Tibial artery (tissue), 4 donors: ENCODE measurements around the gene TFG.
A peak's percentile ranks its signal among the peaks of the same experiment; 100 is the strongest.

Experiments
- DNase-seq, 2 donors: peaks; one replicate each; pipeline ENCODE4 v3.0.0-alpha.2; 2019
- H3K27ac ChIP-seq, 2 donors: fragments of 200-600 bp; sonication (generic) in 1 of 2; 1 replicate in 1 of 2; 2 replicates in 1 of 2; pipeline ENCODE4 v1.5.1; 2018 to 2019; ENCODE audit warnings: mild to moderate bottlenecking in 1 of 2
- H3K27me3 ChIP-seq, 2 donors: fragments of 200-600 bp; sonication (generic) in 1 of 2; one replicate each; pipeline versions ENCODE4 v1.5.1 to v1.6.0; 2016 to 2019
- H3K36me3 ChIP-seq, 3 donors: fragments of 200-600 bp; sonication (generic) in 2 of 3; one replicate each; pipeline ENCODE4 v1.5.1; 2016 to 2019; ENCODE audit warnings: mild to moderate bottlenecking in 2 of 3
- H3K4me1 ChIP-seq, 4 donors: fragments of 200-600 bp; sonication (generic) in 2 of 4; 1 replicate in 3 of 4; 2 replicates in 1 of 4; pipeline ENCODE4 v1.5.1; 2016 to 2019
- H3K4me3 ChIP-seq, 2 donors: fragments of 200-600 bp; sonication (generic) in 1 of 2; 1 replicate in 1 of 2; 2 replicates in 1 of 2; pipeline ENCODE4 v1.5.1; 2018 to 2019; ENCODE audit warnings: mild to moderate bottlenecking in 2 of 2
- H3K9me3 ChIP-seq, 3 donors: fragments of 200-600 bp; sonication (generic) in 1 of 3; one replicate each; pipeline ENCODE4 v1.5.1; 2016 to 2019
- intact Hi-C: fragments of 100-400 bp; cut with DNase I; formaldehyde crosslinking; loops from one replicate; pipeline ENCODE4 v1.15.0; 2023; ENCODE audit warnings: low total_unique reads
- TF ChIP-seq, protein P1 (sequence below), 2 experiments: fragments of 200-600 bp in 1 of 2; fragments of 450-650 bp in 1 of 2; IDR thresholded peaks; one replicate each; pipeline ENCODE4 v1.5.1; 2017 to 2019; ENCODE audit warnings: antibody characterized with exemption in 2 of 2, mild to moderate bottlenecking in 1 of 2, moderate library complexity in 1 of 2

TFG gene

DNA sequence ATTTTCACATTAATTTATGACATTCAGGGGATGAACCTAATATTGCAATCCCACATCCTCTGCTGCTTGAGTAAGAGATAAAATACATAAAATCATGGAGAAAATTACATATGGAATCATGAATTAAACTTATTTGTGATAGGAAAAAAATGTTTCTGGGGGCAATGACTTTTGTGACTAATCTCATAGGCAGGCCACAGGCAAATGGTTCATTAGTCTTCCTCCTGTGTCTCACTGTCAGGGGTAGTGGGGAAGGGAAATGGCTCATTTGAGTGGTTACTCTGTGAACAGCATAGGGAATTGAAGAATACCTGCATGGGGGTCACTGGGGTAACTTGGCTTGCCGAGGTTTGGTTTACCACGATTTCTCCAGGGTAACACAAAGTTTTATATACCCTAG, 72.0 kb downstream of the TFG start:
- TF ChIP-seq, protein P1, sequence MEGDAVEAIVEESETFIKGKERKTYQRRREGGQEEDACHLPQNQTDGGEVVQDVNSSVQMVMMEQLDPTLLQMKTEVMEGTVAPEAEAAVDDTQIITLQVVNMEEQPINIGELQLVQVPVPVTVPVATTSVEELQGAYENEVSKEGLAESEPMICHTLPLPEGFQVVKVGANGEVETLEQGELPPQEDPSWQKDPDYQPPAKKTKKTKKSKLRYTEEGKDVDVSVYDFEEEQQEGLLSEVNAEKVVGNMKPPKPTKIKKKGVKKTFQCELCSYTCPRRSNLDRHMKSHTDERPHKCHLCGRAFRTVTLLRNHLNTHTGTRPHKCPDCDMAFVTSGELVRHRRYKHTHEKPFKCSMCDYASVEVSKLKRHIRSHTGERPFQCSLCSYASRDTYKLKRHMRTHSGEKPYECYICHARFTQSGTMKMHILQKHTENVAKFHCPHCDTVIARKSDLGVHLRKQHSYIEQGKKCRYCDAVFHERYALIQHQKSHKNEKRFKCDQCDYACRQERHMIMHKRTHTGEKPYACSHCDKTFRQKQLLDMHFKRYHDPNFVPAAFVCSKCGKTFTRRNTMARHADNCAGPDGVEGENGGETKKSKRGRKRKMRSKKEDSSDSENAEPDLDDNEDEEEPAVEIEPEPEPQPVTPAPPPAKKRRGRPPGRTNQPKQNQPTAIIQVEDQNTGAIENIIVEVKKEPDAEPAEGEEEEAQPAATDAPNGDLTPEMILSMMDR (IDR thresholded peaks at IDR 0.05), result no peak
- Histone ChIP-seq H3K27me3 (no peaks in the 10 kb centered on the region), H3K4me1 (peaks cover 0 to 13% (median 5%) of the 10 kb centered on the region in 4 donors), H3K36me3 (peaks cover 19 to 35% (median 21%) of the 10 kb centered on the region in 3 donors), H3K4me3 (no peak overlapping the region), H3K27ac (no peak overlapping the region), H3K9me3 (peaks cover 0 to 11% (median 0%) of the 10 kb centered on the region in 3 donors)
- intact Hi-C loops, result no loop called here
- DNase-seq, result no peak

DNA sequence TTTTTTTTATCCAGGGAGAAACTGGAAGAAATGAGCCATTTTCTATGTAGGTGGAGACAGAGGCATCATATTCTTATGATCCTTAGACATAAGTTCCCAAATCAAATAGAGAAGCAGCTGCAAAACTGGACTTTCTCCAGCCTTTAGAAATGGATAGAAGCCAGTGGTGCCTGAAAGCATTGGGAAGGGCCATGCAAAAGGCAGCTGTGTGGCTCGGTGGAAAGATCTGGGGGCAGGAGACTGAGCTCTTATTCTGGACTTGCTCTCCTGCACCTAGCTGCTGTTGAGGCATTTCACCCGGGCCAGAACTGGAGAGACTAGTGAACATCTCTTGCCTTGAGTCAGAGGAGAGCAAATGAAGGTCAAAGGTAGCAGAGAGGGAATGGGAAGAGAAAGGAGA, 73.1 kb downstream of the TFG start:
- Histone ChIP-seq H3K27ac (no peak overlapping the region), H3K36me3 (peaks cover 10 to 30% (median 15%) of the 10 kb centered on the region in 3 donors), H3K9me3 (peaks cover 0 to 15% (median 0%) of the 10 kb centered on the region in 3 donors), H3K4me1 (peaks cover 0 to 13% (median 5%) of the 10 kb centered on the region in 4 donors), H3K27me3 (no peaks in the 10 kb centered on the region), H3K4me3 (no peak overlapping the region)
- no peak for DNase-seq
- TF ChIP-seq, protein P1 (IDR thresholded peaks at IDR 0.05), result no peak
- intact Hi-C loops, result no loop called here

- H3K27ac ChIP-seq, result no peak overlapping the region
- no peaks in the 10 kb centered on the region for H3K27me3 ChIP-seq
- TF ChIP-seq, protein P1 (IDR thresholded peaks at IDR 0.05), result no peak
- intact Hi-C loops, result no loop called here
- H3K9me3 ChIP-seq, result peaks cover 0 to 15% (median 0%) of the 10 kb centered on the region in 3 donors
- no peak for DNase-seq
- H3K4me1 ChIP-seq, result peaks cover 0 to 13% (median 5%) of the 10 kb centered on the region in 4 donors
- H3K36me3 ChIP-seq, result peaks cover 5 to 25% (median 9%) of the 10 kb centered on the region in 3 donors
- no peak overlapping the region for H3K4me3 ChIP-seq
Measured at GRCh38 chr3:100782906-100783305, 73.6 kb downstream of the TFG start.

DNA sequence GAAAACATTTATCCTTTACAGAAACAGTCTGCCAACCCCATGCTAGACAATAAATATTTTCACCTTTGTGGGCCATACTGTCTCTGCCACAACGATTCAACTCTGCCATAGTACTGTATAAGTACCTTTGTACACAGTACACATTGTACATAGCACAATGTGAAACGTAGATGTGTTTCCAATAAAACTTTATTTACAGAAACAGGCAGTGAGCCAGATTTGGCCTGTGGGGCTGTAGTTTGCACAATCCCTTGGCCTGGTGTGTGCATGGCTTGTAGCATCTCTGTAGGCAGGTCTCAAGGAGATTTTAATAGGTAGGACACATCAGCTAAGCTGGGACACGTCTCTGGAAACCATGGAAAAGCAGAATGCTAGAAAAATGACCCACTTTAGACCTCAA, 74.3 kb downstream of the TFG start:
- Histone ChIP-seq H3K27ac (no peak overlapping the region), H3K27me3 (no peaks in the 10 kb centered on the region), H3K9me3 (peaks cover 0 to 15% (median 0%) of the 10 kb centered on the region in 3 donors), H3K4me3 (no peak overlapping the region), H3K4me1 (peaks cover 0 to 13% (median 5%) of the 10 kb centered on the region in 4 donors), H3K36me3 (peaks cover 0 to 18% (median 9%) of the 10 kb centered on the region in 3 donors)
- no peak for DNase-seq
- intact Hi-C loops, result no loop called here
- TF ChIP-seq, protein P1 (IDR thresholded peaks at IDR 0.05), result no peak

DNA sequence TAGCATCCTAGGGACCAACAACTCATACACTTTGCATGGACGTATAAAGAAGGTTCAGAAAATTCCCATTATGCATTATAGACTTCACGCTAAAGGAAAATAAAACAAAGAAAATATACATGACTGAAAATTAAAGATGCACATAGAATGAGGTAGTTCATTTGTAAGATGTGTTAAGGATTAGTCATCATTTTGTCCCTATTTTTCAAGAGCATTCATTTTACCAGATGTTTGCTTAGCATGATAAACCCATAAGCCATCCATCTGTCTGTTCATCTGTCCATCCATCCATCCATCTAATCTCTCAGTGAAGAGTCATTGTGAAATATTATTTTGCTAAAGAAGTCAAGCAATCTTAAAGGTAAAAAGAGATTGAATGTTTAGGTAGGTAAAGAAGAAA, 80.3 kb downstream of the TFG start:
- H3K9me3 ChIP-seq, result peaks cover 0 to 15% (median 0%) of the 10 kb centered on the region in 3 donors
- H3K27ac ChIP-seq, result no peak overlapping the region
- H3K4me3 ChIP-seq, result no peak overlapping the region
- H3K27me3 ChIP-seq, result no peaks in the 10 kb centered on the region
- no peaks in the 10 kb centered on the region for H3K4me1 ChIP-seq
- DNase-seq, result no peak
- TF ChIP-seq, protein P1 (IDR thresholded peaks at IDR 0.05), result no peak
- H3K36me3 ChIP-seq, result peaks cover 0 to 15% (median 9%) of the 10 kb centered on the region in 3 donors
- intact Hi-C loops, result no loop called here

DNA sequence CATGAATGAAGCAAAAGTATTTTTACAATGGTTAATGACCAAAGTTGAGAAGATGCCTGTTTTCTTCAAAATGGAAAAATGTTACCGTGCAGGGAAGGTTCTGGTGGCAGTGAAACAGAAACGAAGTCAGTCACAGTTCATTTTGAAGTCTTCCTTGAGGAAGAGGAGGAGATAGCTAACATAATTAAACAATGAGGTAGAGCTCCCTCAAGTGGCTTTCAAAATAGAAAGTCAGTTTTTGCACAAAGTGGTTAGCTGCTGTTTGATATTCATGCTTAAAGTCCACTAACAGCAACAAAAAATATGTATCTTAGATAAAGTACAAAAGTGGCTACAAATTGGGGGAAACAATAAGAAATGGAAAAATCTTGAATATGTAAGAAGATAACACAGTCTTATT, 87.3 kb downstream of the TFG start:
- Histone ChIP-seq H3K27me3 (no peaks in the 10 kb centered on the region), H3K36me3 (no peaks in the 10 kb centered on the region), H3K4me1 (no peaks in the 10 kb centered on the region), H3K27ac (no peak overlapping the region), H3K9me3 (no peaks in the 10 kb centered on the region), H3K4me3 (no peak overlapping the region)
- intact Hi-C loops, result no loop called here
- no peak for DNase-seq
- TF ChIP-seq, protein P1 (IDR thresholded peaks at IDR 0.05), result peak; percentile 12 to 16
